RWPE2 (cell line): ENCODE measurements around the gene PIEZO1.

Source experiments
- ATAC-seq: fragments of 200-7000 bp; cut with Tn5 transposase; 3 replicates; pipeline ENCODE4 v1.9.1; 2021; ENCODE audit warnings: low read depth
- DNase-seq: peaks from one replicate; pipeline ENCODE4 v3.0.0-alpha.2; 2020; ENCODE audit warnings: low spot score
- H3K27ac ChIP-seq: fragments of 450-650 bp; 2 replicates; pipeline ENCODE4 v1.5.1; 2017; ENCODE audit warnings: mild to moderate bottlenecking; ENCODE audit not compliant: poor library complexity, severe bottlenecking
- H3K27me3 ChIP-seq: fragments of 250-450 bp; sonication (Bioruptor Pico); 2 replicates; pipeline ENCODE4 v1.5.1; 2021; ENCODE audit warnings: mild to moderate bottlenecking, moderate library complexity; ENCODE audit not compliant: insufficient read depth, poor library complexity, severe bottlenecking
- H3K36me3 ChIP-seq: fragments of 250-450 bp; sonication (Bioruptor Pico); 2 replicates; pipeline ENCODE4 v1.5.1; 2020; ENCODE audit warnings: low read depth, mild to moderate bottlenecking, moderate library complexity
- H3K4me1 ChIP-seq: fragments of 250-450 bp; sonication (Bioruptor Pico); 2 replicates; pipeline ENCODE4 v1.5.1; 2021; ENCODE audit warnings: mild to moderate bottlenecking, moderate library complexity; ENCODE audit not compliant: insufficient read depth, poor library complexity, severe bottlenecking
- H3K4me3 ChIP-seq: fragments of 250-450 bp; sonication (Bioruptor Pico); 2 replicates; pipeline ENCODE4 v1.5.1; 2021; ENCODE audit warnings: mild to moderate bottlenecking, moderate library complexity; ENCODE audit not compliant: severe bottlenecking
- H3K9me3 ChIP-seq: fragments of 250-450 bp; sonication (Bioruptor Pico); 2 replicates; pipeline ENCODE4 v1.5.1; 2021; ENCODE audit warnings: mild to moderate bottlenecking, moderate library complexity; ENCODE audit not compliant: severe bottlenecking
- TF ChIP-seq, protein P1 (sequence below): fragments of 450-650 bp; IDR thresholded peaks from one replicate; pipeline ENCODE4 v1.5.1; 2017; ENCODE audit warnings: mild to moderate bottlenecking, moderate library complexity; ENCODE audit not compliant: poor library complexity, severe bottlenecking

Gene PIEZO1

DNA sequence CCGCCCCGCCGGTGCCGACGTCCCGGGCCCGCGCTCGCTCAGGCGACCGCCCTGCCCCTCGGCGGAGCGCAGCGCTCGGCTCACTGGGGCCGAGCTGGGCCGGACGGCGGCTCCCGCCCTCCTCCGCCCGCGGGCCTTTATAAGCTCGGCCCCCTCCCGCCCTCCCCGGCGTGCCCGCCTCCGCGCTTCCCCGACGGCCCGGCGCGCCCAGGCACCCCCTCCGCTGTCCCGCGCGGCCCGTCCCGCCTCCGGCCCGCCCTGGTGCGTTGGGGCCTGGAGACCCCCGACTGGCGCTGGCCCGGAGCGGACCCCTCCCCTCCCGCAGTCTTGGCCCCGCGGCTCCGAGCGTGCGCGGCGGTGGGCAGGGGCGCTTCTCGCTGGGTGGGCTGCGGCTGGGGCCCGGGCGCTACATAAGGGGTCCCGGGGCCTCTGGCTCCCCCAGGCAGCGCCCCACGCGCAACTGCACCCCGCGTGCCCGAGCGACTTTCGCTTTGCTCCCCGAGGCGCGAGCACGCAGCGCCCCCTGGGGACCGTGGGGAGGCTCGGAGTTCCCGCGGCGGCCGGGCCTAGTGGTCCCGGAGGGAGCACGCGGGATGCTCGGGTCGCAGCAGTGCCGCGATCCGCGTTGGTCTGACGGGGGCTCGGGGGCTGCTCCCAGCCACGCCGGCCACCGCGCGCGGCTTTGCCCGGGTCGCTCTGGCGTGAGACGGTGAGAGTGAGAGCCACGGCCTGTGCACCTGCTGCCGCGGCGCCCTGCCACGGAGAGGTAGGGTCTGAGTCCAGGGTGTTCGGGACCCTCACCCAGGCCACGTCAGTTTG lies at the start of gene PIEZO1:
TSS of gene PIEZO1 (minus strand) at position 115 of the 819 bp plus-strand sequence. CDS start 256 bp downstream, outside the sequence.
- Histone ChIP-seq H3K27me3 (no peaks in the 10 kb centered on the region), H3K36me3 (peaks cover 4% of the 10 kb centered on the region; the same call in 1 of the 2 replicates), H3K27ac (peak within 1 kb of the TSS; percentile 92), H3K9me3 (no peaks in the 10 kb centered on the region), H3K4me1 (peaks cover 28% of the 10 kb centered on the region), H3K4me3 (peak within 1 kb of the TSS; percentile 87)
- DNase-seq (peak; percentile 68), ATAC-seq (peak; percentile 10)
- TF ChIP-seq, protein P1, sequence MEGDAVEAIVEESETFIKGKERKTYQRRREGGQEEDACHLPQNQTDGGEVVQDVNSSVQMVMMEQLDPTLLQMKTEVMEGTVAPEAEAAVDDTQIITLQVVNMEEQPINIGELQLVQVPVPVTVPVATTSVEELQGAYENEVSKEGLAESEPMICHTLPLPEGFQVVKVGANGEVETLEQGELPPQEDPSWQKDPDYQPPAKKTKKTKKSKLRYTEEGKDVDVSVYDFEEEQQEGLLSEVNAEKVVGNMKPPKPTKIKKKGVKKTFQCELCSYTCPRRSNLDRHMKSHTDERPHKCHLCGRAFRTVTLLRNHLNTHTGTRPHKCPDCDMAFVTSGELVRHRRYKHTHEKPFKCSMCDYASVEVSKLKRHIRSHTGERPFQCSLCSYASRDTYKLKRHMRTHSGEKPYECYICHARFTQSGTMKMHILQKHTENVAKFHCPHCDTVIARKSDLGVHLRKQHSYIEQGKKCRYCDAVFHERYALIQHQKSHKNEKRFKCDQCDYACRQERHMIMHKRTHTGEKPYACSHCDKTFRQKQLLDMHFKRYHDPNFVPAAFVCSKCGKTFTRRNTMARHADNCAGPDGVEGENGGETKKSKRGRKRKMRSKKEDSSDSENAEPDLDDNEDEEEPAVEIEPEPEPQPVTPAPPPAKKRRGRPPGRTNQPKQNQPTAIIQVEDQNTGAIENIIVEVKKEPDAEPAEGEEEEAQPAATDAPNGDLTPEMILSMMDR: peak; percentile 93

DNA sequence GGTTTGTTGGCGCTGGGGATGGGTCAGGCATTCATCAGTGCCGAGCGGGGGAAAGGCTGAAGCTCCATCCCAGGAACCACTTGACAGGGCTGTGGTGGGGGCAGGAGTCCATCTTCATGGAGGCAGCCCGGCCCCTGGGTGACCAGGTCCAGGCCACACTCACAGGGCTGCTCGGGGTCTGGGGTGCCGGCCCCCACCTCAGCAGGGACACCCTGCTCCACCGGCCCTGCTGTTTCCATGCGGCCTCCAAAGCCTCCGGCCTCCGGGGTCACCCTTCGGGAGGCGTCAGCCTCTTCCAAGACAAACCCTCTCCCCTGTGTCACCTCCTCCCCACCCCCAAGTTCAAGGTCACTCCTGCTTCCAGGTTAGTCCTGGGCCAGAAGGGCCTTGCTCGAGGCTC lies 49.6 kb upstream of the PIEZO1 start:
- no peak for DNase-seq
- Histone ChIP-seq H3K36me3 (peaks cover 3% of the 10 kb centered on the region; the same call in 1 of the 2 replicates), H3K9me3 (no peaks in the 10 kb centered on the region), H3K4me1 (peaks cover 6% of the 10 kb centered on the region), H3K4me3 (no peak overlapping the region), H3K27ac (no peak overlapping the region), H3K27me3 (no peaks in the 10 kb centered on the region)
- ATAC-seq: no peak
- TF ChIP-seq, protein P1: no peak

DNA sequence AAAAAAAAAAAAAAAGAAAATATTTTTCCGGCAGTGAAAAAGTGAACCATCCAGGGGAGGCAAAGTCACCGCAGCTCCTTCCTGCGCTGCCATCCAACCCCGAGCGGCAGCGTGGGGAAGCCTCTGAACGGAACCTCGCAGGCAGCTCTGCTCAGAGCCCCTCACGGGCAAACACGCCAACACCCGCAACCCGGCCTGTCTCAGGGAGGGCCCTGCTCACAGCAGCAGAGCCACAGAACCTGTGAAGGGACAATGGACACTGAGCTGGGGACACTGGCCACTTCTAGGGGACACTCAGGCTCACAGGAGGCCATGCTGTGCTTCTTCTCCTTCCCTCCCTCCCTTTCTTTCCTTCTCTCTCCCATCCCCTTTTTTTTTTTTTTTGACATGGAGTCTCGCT lies 48.1 kb upstream of the PIEZO1 start:
- DNase-seq (no peak), ATAC-seq (no peak)
- no peak overlapping the region for H3K27ac ChIP-seq
- H3K4me3 ChIP-seq: no peak overlapping the region
- TF ChIP-seq, protein P1: no peak
- no peaks in the 10 kb centered on the region for H3K27me3 ChIP-seq
- H3K36me3 ChIP-seq: no peaks in the 10 kb centered on the region; the same call in 1 of the 2 replicates
- H3K4me1 ChIP-seq: peaks cover 6% of the 10 kb centered on the region
- H3K9me3 ChIP-seq: no peaks in the 10 kb centered on the region

DNA sequence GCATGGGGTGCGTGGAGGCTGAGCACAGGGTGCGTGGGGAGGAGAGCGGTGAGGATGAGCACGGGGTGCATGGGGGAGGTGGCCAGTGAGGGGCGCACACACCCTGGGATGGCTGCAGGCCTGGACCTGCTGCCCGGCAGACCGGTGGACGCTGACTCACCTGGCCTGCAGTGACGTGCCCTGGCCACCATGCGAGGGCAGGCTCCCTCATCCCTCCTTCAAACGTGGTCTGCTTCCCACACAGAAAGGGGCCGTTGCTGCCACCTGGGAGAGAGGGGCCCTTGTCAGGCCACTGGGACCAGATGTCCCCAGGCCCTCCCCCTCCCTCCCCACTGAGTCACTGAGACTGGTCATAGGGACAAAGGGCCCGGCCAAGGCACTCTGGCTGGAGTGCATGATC lies 46.8 kb upstream of the PIEZO1 start:
- peaks cover 6% of the 10 kb centered on the region for H3K4me1 ChIP-seq
- TF ChIP-seq, protein P1: peak; percentile 23
- H3K9me3 ChIP-seq: no peaks in the 10 kb centered on the region
- no peaks in the 10 kb centered on the region for H3K27me3 ChIP-seq
- ATAC-seq (peak; percentile 85), DNase-seq (no peak)
- no peak overlapping the region for H3K27ac ChIP-seq
- H3K36me3 ChIP-seq: no peaks in the 10 kb centered on the region; the same call in 1 of the 2 replicates
- H3K4me3 ChIP-seq: no peak overlapping the region

GRCh38 chr16:88830783-88831182 lies 45.8 kb upstream of the PIEZO1 start:
- TF ChIP-seq, protein P1: no peak
- H3K27me3 ChIP-seq: no peaks in the 10 kb centered on the region
- no peak overlapping the region for H3K27ac ChIP-seq
- ATAC-seq (no peak), DNase-seq (no peak)
- H3K9me3 ChIP-seq: no peaks in the 10 kb centered on the region
- H3K4me1 ChIP-seq: peaks cover 6% of the 10 kb centered on the region
- H3K4me3 ChIP-seq: no peak overlapping the region
- no peaks in the 10 kb centered on the region; the same call in 1 of the 2 replicates for H3K36me3 ChIP-seq
